Measurements from ENCODE around the gene DSCAML1.
"Not testable (repeated sequence)": the region's sequence is repeated elsewhere in the genome, so short reads cannot be mapped to it uniquely, and the experiment has no call there.

DSCAML1 gene

GRCh38 chr11:117793583-117793982 lies 3.4 kb downstream of the DSCAML1 start:
- no peak for DNase-seq

- no peak for DNase-seq
These were observed 4.0 kb downstream of the DSCAML1 start for GRCh38 chr11:117792992-117793391.

- DNase-seq = no peak
These were observed 4.8 kb downstream of the DSCAML1 start for GRCh38 chr11:117792241-117792640.

- no peak for DNase-seq
These were observed 6.7 kb downstream of the DSCAML1 start for GRCh38 chr11:117790279-117790678.

GRCh38 chr11:117789241-117789640 lies 7.8 kb downstream of the DSCAML1 start:
- no peak for DNase-seq

GRCh38 chr11:117786135-117786870 lies 10.7 kb downstream of the DSCAML1 start:
- no peak for DNase-seq

GRCh38 chr11:117782101-117782500 lies 14.9 kb downstream of the DSCAML1 start:
- no peak for DNase-seq

GRCh38 chr11:117781627-117782026 lies 15.4 kb downstream of the DSCAML1 start:
- no peak for DNase-seq

GRCh38 chr11:117780456-117780855 lies 16.6 kb downstream of the DSCAML1 start:
- no peak for DNase-seq

GRCh38 chr11:117774553-117774952 lies 22.5 kb downstream of the DSCAML1 start:
- no peak for DNase-seq

GRCh38 chr11:117772360-117772759 lies 24.7 kb downstream of the DSCAML1 start:
- no peak for DNase-seq

- DNase-seq = no peak
These were observed 25.2 kb downstream of the DSCAML1 start for GRCh38 chr11:117771841-117772240.

GRCh38 chr11:117771197-117771596 lies 25.8 kb downstream of the DSCAML1 start:
- DNase-seq = no peak

GRCh38 chr11:117770061-117770460 lies 27.0 kb downstream of the DSCAML1 start:
- DNase-seq = no peak

GRCh38 chr11:117769533-117769932 lies 27.5 kb downstream of the DSCAML1 start:
- DNase-seq = no peak

- DNase-seq = no peak
These were observed 28.5 kb downstream of the DSCAML1 start for GRCh38 chr11:117768506-117768905.

GRCh38 chr11:117767071-117767470 lies 29.9 kb downstream of the DSCAML1 start:
- DNase-seq = no peak

GRCh38 chr11:117766576-117766975 lies 30.4 kb downstream of the DSCAML1 start:
- no peak for DNase-seq

- no peak for DNase-seq
These were observed 31.0 kb downstream of the DSCAML1 start for GRCh38 chr11:117766026-117766425.

- DNase-seq = no peak
These were observed 31.9 kb downstream of the DSCAML1 start for GRCh38 chr11:117765068-117765467.

GRCh38 chr11:117763465-117763864 lies 33.6 kb downstream of the DSCAML1 start:
- not testable (repeated sequence) for DNase-seq

- DNase-seq = no peak
These were observed 35.0 kb downstream of the DSCAML1 start for GRCh38 chr11:117761993-117762392.

GRCh38 chr11:117759305-117759704 lies 37.7 kb downstream of the DSCAML1 start:
- DNase-seq = no peak

- no peak for DNase-seq
These were observed 43.0 kb downstream of the DSCAML1 start for GRCh38 chr11:117754030-117754429.

GRCh38 chr11:117752721-117753237 lies 44.2 kb downstream of the DSCAML1 start:
- no peak for DNase-seq
